Dermis blood vessel endothelial cell (primary cell): ENCODE results near the gene ATP5F1D. TPM values are rescaled to one million over a fixed set of nuclear protein-coding genes. Genes with fewer than 3 reads are reported as not detected.

Source experiments
- total RNA-seq: library from RNA; depleted of rRNA; stranded (reverse); fragments of >200 nt; gene quantifications from 2 replicates; pipeline ENCODE4 v1.2.3, GENCODE V29; 2014

ATP5F1D gene
- total RNA-seq, 1 donor from 2014 or later, result 19.9 TPM

Other genes starting within 250 kb of the ATP5F1D start
- gene GRIN3B, start 241.3 kb upstream of the ATP5F1D start, total RNA-seq, result 0.28 and 1.0 TPM in 2 replicates
- 67.2 and 78.9 TPM in 2 replicates for gene TMEM259, start 220.6 kb upstream of the ATP5F1D start, total RNA-seq
- not detected in 2 replicates for gene RNU6-2, start 220.2 kb upstream of the ATP5F1D start, total RNA-seq
- gene CNN2, start 215.1 kb upstream of the ATP5F1D start, total RNA-seq, result 108 and 253 TPM in 2 replicates
- gene ABCA7, start 201.6 kb upstream of the ATP5F1D start, total RNA-seq, result 9.4 and 10.0 TPM in 2 replicates
- gene ARHGAP45, start 174.6 kb upstream of the ATP5F1D start, total RNA-seq, result 40.3 and 55.5 TPM in 2 replicates
- gene POLR2E, start 146.4 kb upstream of the ATP5F1D start, total RNA-seq, result 71.5 and 193 TPM in 2 replicates
- gene GPX4, start 137.8 kb upstream of the ATP5F1D start, total RNA-seq, result 281 and 591 TPM in 2 replicates
- gene SBNO2, start 67.5 kb upstream of the ATP5F1D start, total RNA-seq, result 37.1 and 52.2 TPM in 2 replicates
- gene STK11, start 36.0 kb upstream of the ATP5F1D start, total RNA-seq, result 107 and 108 TPM in 2 replicates
- 2.7 and 2.8 TPM in 2 replicates for gene CBARP, start 3.7 kb upstream of the ATP5F1D start, total RNA-seq
- 22.1 and 27.9 TPM in 2 replicates for gene MIDN, start 6.8 kb downstream of the ATP5F1D start, total RNA-seq
- gene CIRBP, start 27.6 kb downstream of the ATP5F1D start, total RNA-seq, result 83.1 and 192 TPM in 2 replicates
- gene FAM174C, start 33.8 kb downstream of the ATP5F1D start, total RNA-seq, result 22.0 and 25.0 TPM in 2 replicates
- not detected in 2 replicates for gene EFNA2, start 44.1 kb downstream of the ATP5F1D start, total RNA-seq
- 98.8 and 104 TPM in 2 replicates for gene NDUFS7, start 142.2 kb downstream of the ATP5F1D start, total RNA-seq
- gene GAMT, start 159.8 kb downstream of the ATP5F1D start, total RNA-seq, result 10.7 and 14.8 TPM in 2 replicates
- 58.0 and 104 TPM in 2 replicates for gene DAZAP1, start 165.8 kb downstream of the ATP5F1D start, total RNA-seq
- gene RPS15, start 196.6 kb downstream of the ATP5F1D start, total RNA-seq, result 380 and 637 TPM in 2 replicates
- 0.23 and 0.34 TPM in 2 replicates for gene APC2, start 208.4 kb downstream of the ATP5F1D start, total RNA-seq
- 22.0 and 28.1 TPM in 2 replicates for gene C19orf25, start 237.5 kb downstream of the ATP5F1D start, total RNA-seq
- gene PCSK4, start 248.6 kb downstream of the ATP5F1D start, total RNA-seq, result 0.68 and 1.1 TPM in 2 replicates
- gene REEP6, start 249.4 kb downstream of the ATP5F1D start, total RNA-seq, result 0.34 and 1.0 TPM in 2 replicates